A204.1 (cell line): ENCODE data around the gene FZD8.

Experiments
- FAIRE-seq: peaks from 2 replicates; lab custom pipeline; 2012; peaks lifted over from hg19 to GRCh38; lab: Jason Lieb, UNC

Gene FZD8

GRCh38 chr10:35605191-35605590 is 36.9 kb downstream of the FZD8 start, which contains the start of gene GJD4:
TSS of gene GJD4 (plus strand) at chr10:35605341. CDS start at chr10:35605568, 227 bp downstream.
- no peak for FAIRE-seq

- no peak for FAIRE-seq
Observed at GRCh38 chr10:35600193-35600592, 41.9 kb downstream of the FZD8 start.

GRCh38 chr10:35598379-35598778 is 43.7 kb downstream of the FZD8 start:
- FAIRE-seq, result no peak

DNA sequence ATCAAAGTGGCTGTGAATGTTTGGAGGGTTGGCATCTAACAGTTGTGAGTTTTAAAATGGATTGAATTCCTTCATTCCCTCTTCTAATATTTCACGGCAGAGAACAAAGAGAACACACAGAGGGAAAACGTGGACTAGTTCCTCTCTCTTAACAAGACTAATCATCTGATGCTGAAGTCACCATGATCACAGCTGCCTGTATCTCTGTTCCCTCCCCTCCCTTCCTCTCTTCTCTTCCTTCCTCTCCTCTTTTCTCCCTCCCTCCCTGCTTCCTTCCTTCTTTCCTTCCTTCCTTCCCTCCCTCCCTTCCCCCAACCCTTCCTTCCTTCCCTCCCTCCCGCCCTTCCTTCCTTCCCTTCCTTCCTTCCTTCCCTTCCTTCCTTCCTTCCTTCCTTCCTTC is 47.0 kb downstream of the FZD8 start:
- FAIRE-seq, result no peak

DNA sequence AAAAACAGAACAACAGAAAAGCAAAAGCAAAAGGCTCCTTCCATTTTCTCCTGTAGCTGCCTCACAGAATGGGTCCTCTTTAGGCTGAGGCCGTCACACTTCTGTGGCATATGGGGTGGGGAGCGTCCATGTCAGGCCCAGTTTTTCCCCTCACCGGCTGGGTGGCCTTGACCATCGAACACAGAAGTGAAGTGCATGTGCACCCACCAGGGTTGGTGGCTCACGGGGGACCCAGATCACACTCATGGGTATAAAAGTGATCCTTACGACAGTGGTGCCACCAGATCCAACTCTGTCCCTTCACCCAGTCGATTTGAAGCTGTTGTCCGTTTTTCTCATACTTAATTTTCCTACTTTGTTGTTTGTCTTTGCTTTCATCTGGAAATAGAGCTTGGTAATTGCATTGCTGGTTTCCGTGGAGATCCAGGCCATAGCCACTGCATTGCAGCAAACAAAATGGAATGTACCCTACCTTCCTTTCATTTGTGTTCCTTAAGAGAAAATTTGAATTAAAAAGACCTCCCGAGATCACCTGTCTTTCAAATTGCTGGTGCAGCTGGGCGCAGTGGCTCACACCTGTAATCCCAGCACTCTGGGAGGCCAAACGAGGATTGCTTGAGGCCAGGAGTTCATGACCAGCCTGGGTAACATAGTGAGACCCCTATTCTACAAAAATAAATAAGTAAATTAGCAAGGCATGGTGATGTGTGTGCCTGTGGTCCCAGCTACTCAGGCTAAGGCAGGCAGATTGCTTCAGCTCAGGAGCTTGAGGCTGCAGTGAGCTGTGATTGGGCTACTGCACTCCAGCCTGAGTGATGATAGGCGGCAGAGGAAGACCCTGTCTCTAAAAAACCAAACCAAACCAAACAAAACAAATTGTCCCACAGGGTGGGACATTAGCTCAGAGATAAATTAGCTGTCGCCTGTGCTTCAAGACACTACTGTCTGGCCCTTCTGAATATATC is 47.7 kb downstream of the FZD8 start:
- no peak for FAIRE-seq

- no peak for FAIRE-seq
Observed at GRCh38 chr10:35592441-35592840, 49.7 kb downstream of the FZD8 start.

DNA sequence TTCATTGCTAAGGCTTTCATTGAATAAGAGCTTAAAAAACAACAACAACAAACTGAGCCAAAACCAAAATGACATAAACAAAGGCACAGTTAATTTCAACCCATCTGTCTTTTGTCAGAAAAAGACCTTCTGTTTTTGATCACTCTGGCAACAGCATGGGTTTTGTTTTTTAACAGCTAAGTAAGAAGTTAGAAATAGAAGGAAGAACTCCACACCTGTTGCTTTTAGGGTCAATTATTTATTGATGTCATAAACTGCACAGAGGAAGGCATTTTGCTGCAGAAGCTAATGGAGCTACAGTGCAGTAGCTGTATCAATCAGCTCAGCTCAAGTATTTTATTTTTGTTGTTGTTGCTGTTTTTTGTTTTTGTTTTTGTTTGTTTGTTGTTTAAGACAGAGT is 53.3 kb downstream of the FZD8 start:
- no peak for FAIRE-seq
